Karpas-422 (cell line): Measurements from ENCODE around the gene EXOSC9. TPM values are rescaled to one million over a fixed set of nuclear protein-coding genes. Genes with fewer than 3 reads are reported as not detected.

Experiments used
- DNase-seq: peaks from one replicate; pipeline ENCODE4 v3.0.0-alpha.2; 2015
- H2AFZ ChIP-seq: fragments of 200-600 bp; sonication (generic); 2 replicates; pipeline ENCODE4 v1.6.1; 2014; ENCODE audit warnings: antibody characterized with exemption, low read length, mixed read lengths
- H3K27ac ChIP-seq: fragments of 200-600 bp; sonication (generic); 2 replicates; pipeline ENCODE4 v1.5.1; 2014; ENCODE audit warnings: mild to moderate bottlenecking, low read length, moderate library complexity
- H3K27me3 ChIP-seq: fragments of 200-600 bp; sonication (generic); 2 replicates; pipeline ENCODE4 v1.6.1; 2014; ENCODE audit warnings: low read length, mixed read lengths
- H3K36me3 ChIP-seq: fragments of 200-600 bp; sonication (generic); 2 replicates; pipeline ENCODE4 v1.6.1; 2014; ENCODE audit warnings: low read length, mixed read lengths; ENCODE audit not compliant: insufficient read depth
- H3K4me1 ChIP-seq: fragments of 200-600 bp; sonication (generic); 2 replicates; pipeline ENCODE4 v1.6.1; 2014; ENCODE audit warnings: mild to moderate bottlenecking, low read length, mixed read lengths
- H3K4me2 ChIP-seq: fragments of 200-600 bp; sonication (generic); 2 replicates; pipeline ENCODE4 v1.6.1; 2014; ENCODE audit warnings: low read length, low read depth, mild to moderate bottlenecking; ENCODE audit not compliant: poor library complexity, severe bottlenecking
- H3K4me3 ChIP-seq: fragments of 200-600 bp; sonication (generic); 2 replicates; pipeline ENCODE4 v1.5.1; 2014; ENCODE audit warnings: mild to moderate bottlenecking, antibody characterized with exemption, low read length, mixed read lengths
- H3K79me2 ChIP-seq: fragments of 200-600 bp; sonication (generic); 2 replicates; pipeline ENCODE4 v1.6.1; 2014; ENCODE audit warnings: mild to moderate bottlenecking, low read length, mixed read lengths
- H3K9ac ChIP-seq: fragments of 200-600 bp; sonication (generic); 2 replicates; pipeline ENCODE4 v1.6.0; 2014; ENCODE audit warnings: low read length
- H3K9me2 ChIP-seq: fragments of 200-600 bp; sonication (generic), shearing (Covaris generic); replicated peaks from 2 replicates; pipeline ENCODE4 v1.6.0; 2014; ENCODE audit warnings: mild to moderate bottlenecking, low read length, moderate library complexity; ENCODE audit not compliant: insufficient read depth
- H3K9me3 ChIP-seq: fragments of 300-700, 200-600 bp; sonication (generic); 2 replicates; pipeline ENCODE4 v1.6.1; 2014; ENCODE audit warnings: low read length, mixed read lengths
- H4K20me1 ChIP-seq: fragments of 200-600 bp; sonication (generic); 2 replicates; pipeline ENCODE4 v1.6.1; 2014; ENCODE audit warnings: mild to moderate bottlenecking, antibody characterized with exemption, low read length, low read depth; ENCODE audit not compliant: insufficient read depth
- total RNA-seq: library from RNA; depleted of rRNA; stranded (reverse); fragments of >200 nt; shearing (Covaris generic); gene quantifications from 2 replicates; pipeline ENCODE4 v1.2.3, GENCODE V29; 2014; ENCODE audit warnings: low replicate concordance

Gene EXOSC9
- total RNA-seq, 1 experiment from 2014 or later, result 38.2 TPM

- Histone ChIP-seq H3K9me3 (no peaks in the 10 kb centered on the region), H3K27ac (no peak overlapping the region), H3K27me3 (no peaks in the 10 kb centered on the region), H3K4me1 (no peaks in the 10 kb centered on the region), H3K79me2 (no peaks in the 10 kb centered on the region), H4K20me1 (no peaks in the 10 kb centered on the region), H3K36me3 (no peaks in the 10 kb centered on the region), H2AFZ (no peak overlapping the region), H3K4me2 (no peak overlapping the region), H3K9ac (no peak overlapping the region), H3K9me2 (no peaks in the 10 kb centered on the region), H3K4me3 (no peak overlapping the region)
- DNase-seq, result no peak
These were observed 34.0 kb upstream of the EXOSC9 start for GRCh38 chr4:121767166-121767565.

GRCh38 chr4:121769341-121769740 is 31.8 kb upstream of the EXOSC9 start:
- Histone ChIP-seq H3K27me3 (no peaks in the 10 kb centered on the region), H3K27ac (no peak overlapping the region), H3K36me3 (no peaks in the 10 kb centered on the region), H4K20me1 (no peaks in the 10 kb centered on the region), H2AFZ (no peak overlapping the region), H3K4me1 (no peaks in the 10 kb centered on the region), H3K9me2 (no peaks in the 10 kb centered on the region), H3K4me2 (no peak overlapping the region), H3K9ac (no peak overlapping the region), H3K9me3 (no peaks in the 10 kb centered on the region), H3K4me3 (no peak overlapping the region), H3K79me2 (no peaks in the 10 kb centered on the region)
- DNase-seq, result no peak

- Histone ChIP-seq H3K4me1 (no peaks in the 10 kb centered on the region), H2AFZ (no peak overlapping the region), H3K27ac (no peak overlapping the region), H3K9me3 (no peaks in the 10 kb centered on the region), H3K9me2 (no peaks in the 10 kb centered on the region), H3K4me3 (no peak overlapping the region), H3K36me3 (no peaks in the 10 kb centered on the region), H3K4me2 (no peak overlapping the region), H4K20me1 (no peaks in the 10 kb centered on the region), H3K9ac (no peak overlapping the region), H3K27me3 (no peaks in the 10 kb centered on the region), H3K79me2 (no peaks in the 10 kb centered on the region)
- DNase-seq, result no peak
These were observed 29.3 kb upstream of the EXOSC9 start for GRCh38 chr4:121771869-121772268.

GRCh38 chr4:121773883-121774282 is 27.2 kb upstream of the EXOSC9 start:
- no peak overlapping the region for H3K4me2 ChIP-seq
- no peaks in the 10 kb centered on the region for H3K4me1 ChIP-seq

GRCh38 chr4:121776610-121777401 is 24.3 kb upstream of the EXOSC9 start:
- no peak overlapping the region for H2AFZ ChIP-seq
- no peak overlapping the region for H3K27ac ChIP-seq
- no peaks in the 10 kb centered on the region for H3K9me2 ChIP-seq

More at GRCh38 chr4:121773883-121774282, 27.2 kb upstream of the EXOSC9 start:
- Histone ChIP-seq H3K9ac (no peak overlapping the region), H3K36me3 (no peaks in the 10 kb centered on the region), H4K20me1 (no peaks in the 10 kb centered on the region), H3K4me3 (no peak overlapping the region), H3K27ac (no peak overlapping the region), H3K9me2 (no peaks in the 10 kb centered on the region), H3K9me3 (no peaks in the 10 kb centered on the region), H2AFZ (no peak overlapping the region), H3K79me2 (no peaks in the 10 kb centered on the region), H3K27me3 (no peaks in the 10 kb centered on the region)
- DNase-seq, result no peak

GRCh38 chr4:121777625-121778024 is 23.5 kb upstream of the EXOSC9 start:
- H3K9me2 ChIP-seq, result no peaks in the 10 kb centered on the region
- H3K4me3 ChIP-seq, result no peak overlapping the region
- H3K36me3 ChIP-seq, result no peaks in the 10 kb centered on the region
- no peaks in the 10 kb centered on the region for H3K79me2 ChIP-seq
- no peak overlapping the region for H2AFZ ChIP-seq
- no peak overlapping the region for H3K4me2 ChIP-seq
- no peak overlapping the region for H3K9ac ChIP-seq
- H3K4me1 ChIP-seq, result no peaks in the 10 kb centered on the region
- H3K27ac ChIP-seq, result no peak overlapping the region
- no peak for DNase-seq
- H3K9me3 ChIP-seq, result no peaks in the 10 kb centered on the region
- no peaks in the 10 kb centered on the region for H4K20me1 ChIP-seq
- H3K27me3 ChIP-seq, result no peaks in the 10 kb centered on the region

More at GRCh38 chr4:121776610-121777401, 24.3 kb upstream of the EXOSC9 start:
- H3K79me2 ChIP-seq, result no peaks in the 10 kb centered on the region
- no peak for DNase-seq
- H3K9ac ChIP-seq, result no peak overlapping the region
- H3K27me3 ChIP-seq, result no peaks in the 10 kb centered on the region
- H3K36me3 ChIP-seq, result no peaks in the 10 kb centered on the region
- H3K4me2 ChIP-seq, result no peak overlapping the region
- H3K4me1 ChIP-seq, result no peaks in the 10 kb centered on the region
- no peaks in the 10 kb centered on the region for H3K9me3 ChIP-seq
- no peaks in the 10 kb centered on the region for H4K20me1 ChIP-seq
- no peak overlapping the region for H3K4me3 ChIP-seq

GRCh38 chr4:121778991-121779628 is 22.0 kb upstream of the EXOSC9 start:
- Histone ChIP-seq H3K4me2 (no peak overlapping the region), H3K9ac (no peak overlapping the region), H3K27ac (no peak overlapping the region), H3K4me1 (no peaks in the 10 kb centered on the region), H3K9me3 (no peaks in the 10 kb centered on the region), H2AFZ (no peak overlapping the region), H3K27me3 (no peaks in the 10 kb centered on the region), H4K20me1 (no peaks in the 10 kb centered on the region), H3K36me3 (no peaks in the 10 kb centered on the region), H3K79me2 (no peaks in the 10 kb centered on the region), H3K9me2 (no peaks in the 10 kb centered on the region), H3K4me3 (no peak overlapping the region)
- DNase-seq, result no peak

- no peaks in the 10 kb centered on the region for H3K36me3 ChIP-seq
- no peak overlapping the region for H3K4me3 ChIP-seq
- no peak overlapping the region for H3K4me2 ChIP-seq
- no peaks in the 10 kb centered on the region for H3K9me2 ChIP-seq
- H3K79me2 ChIP-seq, result no peaks in the 10 kb centered on the region
- no peaks in the 10 kb centered on the region for H3K4me1 ChIP-seq
- H3K27me3 ChIP-seq, result no peaks in the 10 kb centered on the region
- no peaks in the 10 kb centered on the region for H4K20me1 ChIP-seq
- H3K9ac ChIP-seq, result no peak overlapping the region
- no peaks in the 10 kb centered on the region for H3K9me3 ChIP-seq
- no peak overlapping the region for H3K27ac ChIP-seq
- H2AFZ ChIP-seq, result no peak overlapping the region
- DNase-seq, result no peak
These were observed 17.9 kb upstream of the EXOSC9 start for GRCh38 chr4:121783210-121783609.
